Stimulated activated CD8-positive, alpha-beta memory T cell treated with anti-CD3 and anti-CD28 coated beads, Interleukin-15, amount 100 ng/mL, for 24 hours (primary cell): ENCODE results near the gene PGA3.
A peak's percentile ranks its signal among the peaks of the same experiment; 100 is the strongest.
"Not testable (repeated sequence)": the region's sequence is repeated elsewhere in the genome, so short reads cannot be mapped to it uniquely, and the experiment has no call there.

ENCODE experiments used
- DNase-seq: peaks from one replicate; pipeline ENCODE4 v3.0.0-alpha.2; 2020; ENCODE audit warnings: low read depth

The PGA3 gene

GRCh38 chr11:61202950-61203746, at the start of gene PGA3:
TSS of gene PGA3 (plus strand) at chr11:61203515. CDS start at chr11:61203565, 50 bp downstream.
- not testable (repeated sequence) for DNase-seq

- DNase-seq: no peak
These were observed 49.7 kb upstream of the PGA3 start for GRCh38 chr11:61153593-61154095.

- no peak for DNase-seq
These were observed 48.8 kb upstream of the PGA3 start for GRCh38 chr11:61154528-61154927.

GRCh38 chr11:61155312-61155711, 48.0 kb upstream of the PGA3 start:
- no peak for DNase-seq

- no peak for DNase-seq
These were observed 47.6 kb upstream of the PGA3 start for GRCh38 chr11:61155741-61156140.

GRCh38 chr11:61157743-61158142, 45.6 kb upstream of the PGA3 start:
- no peak for DNase-seq

GRCh38 chr11:61158691-61159381, 44.5 kb upstream of the PGA3 start:
- DNase-seq: no peak

- no peak for DNase-seq
These were observed 42.7 kb upstream of the PGA3 start for GRCh38 chr11:61160487-61161189.

GRCh38 chr11:61161190-61162091, 41.9 kb upstream of the PGA3 start, which contains the start of gene VPS37C:
TSS of gene VPS37C (minus strand) at chr11:61161426. CDS start at chr11:61138829, 22,597 bp downstream.
- DNase-seq: peak; percentile 94

- DNase-seq: no peak
These were observed 41.0 kb upstream of the PGA3 start for GRCh38 chr11:61162092-61162941.

- no peak for DNase-seq
These were observed 40.3 kb upstream of the PGA3 start for GRCh38 chr11:61163021-61163420.

GRCh38 chr11:61163714-61164605, 39.4 kb upstream of the PGA3 start:
- no peak for DNase-seq

GRCh38 chr11:61164606-61165424, 38.5 kb upstream of the PGA3 start:
- DNase-seq: no peak

- not testable (repeated sequence) for DNase-seq
These were observed 37.5 kb upstream of the PGA3 start for GRCh38 chr11:61165785-61166184.

- not testable (repeated sequence) for DNase-seq
These were observed 37.0 kb upstream of the PGA3 start for GRCh38 chr11:61166331-61166730.

GRCh38 chr11:61168042-61168688, 35.1 kb upstream of the PGA3 start:
- DNase-seq: no peak

- no peak for DNase-seq
These were observed 34.5 kb upstream of the PGA3 start for GRCh38 chr11:61168800-61169199.

- no peak for DNase-seq
These were observed 32.7 kb upstream of the PGA3 start for GRCh38 chr11:61170566-61170965.
